Neural cell (in vitro differentiated cells): ENCODE measurements around the gene HS2ST1. TPM values are rescaled to one million over a fixed set of nuclear protein-coding genes. Genes with fewer than 3 reads are reported as not detected.
"Not testable (repeated sequence)": the region's sequence is repeated elsewhere in the genome, so short reads cannot be mapped to it uniquely, and the experiment has no call there.

Experiments used
- H2AFZ ChIP-seq: fragments of 200-600, 300-800 bp; sonication (generic), shearing (Covaris generic); 2 replicates; pipeline ENCODE4 v1.6.0; 2014; ENCODE audit warnings: low read depth, mild to moderate bottlenecking, antibody characterized with exemption, low read length, moderate library complexity
- H3F3A ChIP-seq: fragments of 200-600 bp; shearing (Covaris generic); 2 replicates; pipeline ENCODE4 v1.6.1; 2016; ENCODE audit warnings: mild to moderate bottlenecking, moderate library complexity, mixed read lengths, antibody characterized with exemption, low read length; ENCODE audit not compliant: insufficient read depth, poor library complexity, severe bottlenecking
- H3K27ac ChIP-seq: fragments of 200-600, 300-800 bp; sonication (generic), shearing (Covaris generic); 2 replicates; pipeline ENCODE4 v1.5.1; 2014; ENCODE audit warnings: mild to moderate bottlenecking, low read length, moderate library complexity
- H3K27me3 ChIP-seq: fragments of 300-800, 200-600 bp; sonication (generic), shearing (Covaris generic); 2 replicates; pipeline ENCODE4 v1.6.0; 2014; ENCODE audit warnings: mild to moderate bottlenecking, low read depth, low read length, moderate library complexity; ENCODE audit not compliant: insufficient read depth
- H3K36me3 ChIP-seq: fragments of 300-800, 200-600 bp; sonication (generic), shearing (Covaris generic); 2 replicates; pipeline ENCODE4 v1.5.1; 2014; ENCODE audit warnings: mild to moderate bottlenecking, antibody characterized with exemption, low read length, moderate library complexity; ENCODE audit not compliant: insufficient read depth
- H3K4me2 ChIP-seq: fragments of 300-800, 200-600 bp; sonication (generic), shearing (Covaris generic); 2 replicates; pipeline ENCODE4 v1.6.0; 2014; ENCODE audit warnings: mild to moderate bottlenecking, low read length
- H3K4me3 ChIP-seq: fragments of 300-800, 200-600 bp; sonication (generic), shearing (Covaris generic); 2 replicates; pipeline ENCODE4 v1.5.1; 2014; ENCODE audit warnings: mild to moderate bottlenecking, low read length, moderate library complexity
- H3K79me2 ChIP-seq: fragments of 200-600 bp; shearing (Covaris generic); replicated peaks from 2 replicates; pipeline ENCODE4 v1.6.0; 2014; ENCODE audit warnings: mild to moderate bottlenecking, low read length, moderate library complexity; ENCODE audit not compliant: insufficient read depth
- H3K9ac ChIP-seq: fragments of 300-800, 200-600 bp; sonication (generic), shearing (Covaris generic); 2 replicates; pipeline ENCODE4 v1.6.1; 2016; ENCODE audit warnings: mild to moderate bottlenecking, low read length, mixed read lengths
- H3K9me2 ChIP-seq: fragments of 200-600 bp; shearing (Covaris generic); 2 replicates; pipeline ENCODE4 v1.6.1; 2016; ENCODE audit warnings: mild to moderate bottlenecking, low read length, mixed read lengths; ENCODE audit not compliant: insufficient read depth
- H3K9me3 ChIP-seq: fragments of 200-600, 300-800 bp; sonication (generic), shearing (Covaris generic); 2 replicates; pipeline ENCODE4 v1.6.1; 2016; ENCODE audit warnings: mild to moderate bottlenecking, mixed run types, low read length, moderate library complexity, mixed read lengths
- H4K20me1 ChIP-seq: fragments of 200-600 bp; shearing (Covaris generic); 2 replicates; pipeline ENCODE4 v1.6.1; 2016; ENCODE audit warnings: mild to moderate bottlenecking, mixed run types; ENCODE audit not compliant: insufficient read depth
- CTCF ChIP-seq: fragments of 450-650 bp; IDR thresholded peaks from 2 replicates; pipeline ENCODE4 v1.5.1; 2014; ENCODE audit warnings: antibody characterized with exemption, mild to moderate bottlenecking, moderate library complexity; ENCODE audit not compliant: poor library complexity, severe bottlenecking
- EP300 ChIP-seq: fragments of 450-650 bp; conservative IDR thresholded peaks from 2 replicates; pipeline ENCODE4 v1.6.1; 2014; ENCODE audit warnings: antibody characterized with exemption, mild to moderate bottlenecking, moderate library complexity; ENCODE audit not compliant: poor library complexity, severe bottlenecking
- EZH2 ChIP-seq: fragments of 200-600, 300-800 bp; shearing (Covaris generic), sonication (generic); IDR thresholded peaks from 2 replicates; pipeline ENCODE4 v1.6.1; 2014; ENCODE audit warnings: antibody characterized with exemption, low read length, borderline replicate concordance, mild to moderate bottlenecking; ENCODE audit not compliant: insufficient read depth, poor library complexity, severe bottlenecking
- MXI1 ChIP-seq: fragments of 450-650 bp; conservative IDR thresholded peaks from 2 replicates; pipeline ENCODE4 v1.6.1; 2014; ENCODE audit warnings: antibody characterized with exemption, mild to moderate bottlenecking; ENCODE audit not compliant: poor library complexity, severe bottlenecking
- POLR2AphosphoS5 ChIP-seq: IDR thresholded peaks from 2 replicates; pipeline ENCODE4 v1.6.1; 2012
- RAD21 ChIP-seq: fragments of 450-650 bp; conservative IDR thresholded peaks from 2 replicates; pipeline ENCODE4 v1.6.1; 2014; ENCODE audit warnings: antibody characterized with exemption, mild to moderate bottlenecking, moderate library complexity
- SMC3 ChIP-seq: fragments of 450-650 bp; conservative IDR thresholded peaks from 2 replicates; pipeline ENCODE4 v1.6.1; 2014; ENCODE audit warnings: antibody characterized with exemption, mild to moderate bottlenecking, moderate library complexity; ENCODE audit not compliant: poor library complexity
- TAF1 ChIP-seq: IDR thresholded peaks from 2 replicates; pipeline ENCODE4 v1.6.1; 2012; ENCODE audit warnings: low read depth
- polyA plus RNA-seq: library from polyadenylated mRNA; depleted of rRNA; stranded (reverse); fragments of >200 nt; gene quantifications from 2 replicates; pipeline ENCODE4 v1.2.3, GENCODE V29; 2014
- TF ChIP-seq, protein P1 (sequence below): IDR thresholded peaks from 2 replicates; pipeline ENCODE4 v1.6.1; 2012; ENCODE audit warnings: borderline replicate concordance

Gene HS2ST1
- polyA plus RNA-seq, 1 donor from 2014 or later: 24.7 TPM

DNA sequence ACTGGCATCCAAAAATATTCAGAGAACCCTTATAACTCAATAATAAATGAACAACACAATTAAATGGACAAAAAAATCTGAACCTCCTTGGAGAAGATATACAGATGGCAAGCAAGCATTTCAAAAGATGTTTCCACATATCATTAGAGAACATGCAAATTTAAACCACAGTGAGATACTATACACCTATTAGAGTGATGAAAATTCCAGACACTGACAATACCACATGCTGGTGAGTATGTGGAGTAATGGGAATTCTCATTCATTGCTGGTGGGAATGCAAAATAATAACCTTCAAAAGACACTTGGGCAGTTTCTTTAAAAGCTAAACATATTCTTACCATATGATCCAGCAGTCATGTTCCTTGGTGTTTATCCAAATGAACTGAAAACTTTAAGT, 46.1 kb downstream of the HS2ST1 start:
- Histone ChIP-seq H3K9ac (no peak overlapping the region), H2AFZ (no peak overlapping the region), H3K27ac (no peak overlapping the region), H3F3A (no peaks in the 10 kb centered on the region), H3K79me2 (no peaks in the 10 kb centered on the region), H3K36me3 (no peaks in the 10 kb centered on the region), H3K9me3 (peaks cover 5% of the 10 kb centered on the region), H3K4me3 (no peak overlapping the region), H3K27me3 (no peaks in the 10 kb centered on the region), H3K4me2 (no peak overlapping the region), H4K20me1 (no peaks in the 10 kb centered on the region), H3K9me2 (no peaks in the 10 kb centered on the region)
- TF ChIP-seq EP300 (no peak), MXI1 (no peak), CTCF (no peak), EZH2 (no peak), SMC3 (no peak), RAD21 (no peak), TAF1 (no peak), POLR2AphosphoS5 (no peak)
- TF ChIP-seq, protein P1, sequence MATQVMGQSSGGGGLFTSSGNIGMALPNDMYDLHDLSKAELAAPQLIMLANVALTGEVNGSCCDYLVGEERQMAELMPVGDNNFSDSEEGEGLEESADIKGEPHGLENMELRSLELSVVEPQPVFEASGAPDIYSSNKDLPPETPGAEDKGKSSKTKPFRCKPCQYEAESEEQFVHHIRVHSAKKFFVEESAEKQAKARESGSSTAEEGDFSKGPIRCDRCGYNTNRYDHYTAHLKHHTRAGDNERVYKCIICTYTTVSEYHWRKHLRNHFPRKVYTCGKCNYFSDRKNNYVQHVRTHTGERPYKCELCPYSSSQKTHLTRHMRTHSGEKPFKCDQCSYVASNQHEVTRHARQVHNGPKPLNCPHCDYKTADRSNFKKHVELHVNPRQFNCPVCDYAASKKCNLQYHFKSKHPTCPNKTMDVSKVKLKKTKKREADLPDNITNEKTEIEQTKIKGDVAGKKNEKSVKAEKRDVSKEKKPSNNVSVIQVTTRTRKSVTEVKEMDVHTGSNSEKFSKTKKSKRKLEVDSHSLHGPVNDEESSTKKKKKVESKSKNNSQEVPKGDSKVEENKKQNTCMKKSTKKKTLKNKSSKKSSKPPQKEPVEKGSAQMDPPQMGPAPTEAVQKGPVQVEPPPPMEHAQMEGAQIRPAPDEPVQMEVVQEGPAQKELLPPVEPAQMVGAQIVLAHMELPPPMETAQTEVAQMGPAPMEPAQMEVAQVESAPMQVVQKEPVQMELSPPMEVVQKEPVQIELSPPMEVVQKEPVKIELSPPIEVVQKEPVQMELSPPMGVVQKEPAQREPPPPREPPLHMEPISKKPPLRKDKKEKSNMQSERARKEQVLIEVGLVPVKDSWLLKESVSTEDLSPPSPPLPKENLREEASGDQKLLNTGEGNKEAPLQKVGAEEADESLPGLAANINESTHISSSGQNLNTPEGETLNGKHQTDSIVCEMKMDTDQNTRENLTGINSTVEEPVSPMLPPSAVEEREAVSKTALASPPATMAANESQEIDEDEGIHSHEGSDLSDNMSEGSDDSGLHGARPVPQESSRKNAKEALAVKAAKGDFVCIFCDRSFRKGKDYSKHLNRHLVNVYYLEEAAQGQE: no peak

- H3K9me2 ChIP-seq, H4K20me1 ChIP-seq, H2AFZ ChIP-seq, H3K27ac ChIP-seq, H3K36me3 ChIP-seq, H3K9ac ChIP-seq, H3F3A ChIP-seq, H3K27me3 ChIP-seq, H3K4me3 ChIP-seq, H3K9me3 ChIP-seq, H3K4me2 ChIP-seq: not testable (repeated sequence)
- H3K79me2 ChIP-seq: peaks cover 16% of the 10 kb centered on the region
Measured at GRCh38 chr1:86963841-86964240, 49.4 kb downstream of the HS2ST1 start.
